Activated CD4-positive, alpha-beta T cell treated with anti-CD3 and anti-CD28 coated beads, Interleukin-2, amount 10 ng/mL, durations not matched to agents 7 days and 5 days (primary cell): ENCODE data around the gene ANKRD13A. TPM values are rescaled to one million over a fixed set of nuclear protein-coding genes. Genes with fewer than 3 reads are reported as not detected.
A peak's percentile ranks its signal among the peaks of the same experiment; 100 is the strongest.

ENCODE experiments used
- CTCF ChIA-PET: fragments of 350-600 bp; sonication (Branson Sonifier 250); formaldehyde crosslinking; loops from one replicate; lab custom pipeline; 2021; ENCODE audit warnings: antibody characterized with exemption; lab: Charles Lee
- POLR2A ChIA-PET: fragments of 350-600 bp; sonication (Branson Sonifier 250); formaldehyde crosslinking; loops from one replicate; lab custom pipeline; 2021; ENCODE audit warnings: antibody characterized with exemption; lab: Charles Lee
- DNase-seq: peaks from one replicate; pipeline ENCODE4 v3.0.0-alpha.2; 2020
- H3K27ac Mint-ChIP-seq: one replicate; pipeline ENCODE4 v1.8.0; 2021; ENCODE audit warnings: mild to moderate bottlenecking, moderate library complexity, mixed read lengths
- H3K27me3 Mint-ChIP-seq: one replicate; pipeline ENCODE4 v1.8.0; 2021; ENCODE audit warnings: mixed read lengths
- H3K36me3 Mint-ChIP-seq: one replicate; pipeline ENCODE4 v1.8.0; 2021; ENCODE audit warnings: low read depth, mixed read lengths
- H3K4me1 Mint-ChIP-seq: one replicate; pipeline ENCODE4 v1.8.0; 2021; ENCODE audit warnings: mixed read lengths
- H3K4me3 Mint-ChIP-seq: one replicate; pipeline ENCODE4 v1.8.0; 2021; ENCODE audit warnings: mild to moderate bottlenecking, moderate library complexity, mixed read lengths
- H3K9me3 Mint-ChIP-seq: one replicate; pipeline ENCODE4 v1.8.0; 2021; ENCODE audit warnings: mixed read lengths
- total RNA-seq, 2 experiments: library from RNA; stranded (reverse); gene quantifications; one replicate each; pipeline ENCODE4 v1.2.3, GENCODE V29; 2021

The ANKRD13A gene
- total RNA-seq, 2 experiments from 2014 or later: 82.5 to 88.2 TPM

GRCh38 chr12:109988274-109988673 lies 11.0 kb upstream of the ANKRD13A start:
- ChIA-PET CTCF (interaction anchor here (0.5 to 2.0 kb wide), 5 partner anchors 10 to 561 kb away, joined by 3 to 6 read pairs (median 3); partner anchors contain the start of gene ANKRD13A), POLR2A (no interaction called here)
- no peak for DNase-seq
- H3K27ac Mint-ChIP-seq: no peak overlapping the region
- H3K9me3 Mint-ChIP-seq: no peaks in the 10 kb centered on the region
- no peaks in the 10 kb centered on the region for H3K27me3 Mint-ChIP-seq
- peaks cover 68% of the 10 kb centered on the region for H3K36me3 Mint-ChIP-seq
- H3K4me3 Mint-ChIP-seq: no peak overlapping the region
- peaks cover 53% of the 10 kb centered on the region for H3K4me1 Mint-ChIP-seq

- Mint-ChIP-seq H3K9me3 (no peaks in the 10 kb centered on the region), H3K4me1 (peaks cover 53% of the 10 kb centered on the region), H3K27ac (no peak overlapping the region), H3K4me3 (no peak overlapping the region), H3K36me3 (peaks cover 66% of the 10 kb centered on the region), H3K27me3 (no peaks in the 10 kb centered on the region)
- ChIA-PET CTCF (interaction anchor here (0.6 to 1.2 kb wide), 2 partner anchors 10 to 561 kb away, joined by 3 to 6 read pairs; partner anchors contain the start of gene ANKRD13A), POLR2A (no interaction called here)
- DNase-seq: no peak
These were observed 10.3 kb upstream of the ANKRD13A start for GRCh38 chr12:109988903-109989302.

GRCh38 chr12:109989380-109989779 lies 9.8 kb upstream of the ANKRD13A start:
- ChIA-PET CTCF (no interaction called here), POLR2A (no interaction called here)
- Mint-ChIP-seq H3K36me3 (peaks cover 65% of the 10 kb centered on the region), H3K27ac (no peak overlapping the region), H3K4me1 (peaks cover 57% of the 10 kb centered on the region), H3K27me3 (no peaks in the 10 kb centered on the region), H3K4me3 (no peak overlapping the region), H3K9me3 (no peaks in the 10 kb centered on the region)
- no peak for DNase-seq

- peaks cover 62% of the 10 kb centered on the region for H3K36me3 Mint-ChIP-seq
- POLR2A ChIA-PET: no interaction called here
These were observed 7.6 kb upstream of the ANKRD13A start for GRCh38 chr12:109991586-109991985.

GRCh38 chr12:109993091-109993490 lies 6.1 kb upstream of the ANKRD13A start:
- Mint-ChIP-seq H3K4me1 (peaks cover 64% of the 10 kb centered on the region), H3K36me3 (peaks cover 53% of the 10 kb centered on the region), H3K27ac (no peak overlapping the region), H3K4me3 (peak overlapping the region; percentile 47), H3K9me3 (no peaks in the 10 kb centered on the region), H3K27me3 (no peaks in the 10 kb centered on the region)
- ChIA-PET POLR2A (no interaction called here), CTCF (interaction anchor here (0.7 to 1.4 kb wide), 5 partner anchors 11 to 86 kb away, joined by 4 to 7 read pairs (median 6); no protein-coding TSS in a partner anchor)
- DNase-seq: no peak

More at GRCh38 chr12:109991586-109991985, 7.6 kb upstream of the ANKRD13A start:
- H3K4me3 Mint-ChIP-seq: no peak overlapping the region
- H3K9me3 Mint-ChIP-seq: no peaks in the 10 kb centered on the region
- H3K27me3 Mint-ChIP-seq: no peaks in the 10 kb centered on the region
- CTCF ChIA-PET: interaction anchor here (0.6 kb wide), 1 partner anchor 138 kb away, joined by 4 read pairs; no protein-coding TSS in a partner anchor
- no peak for DNase-seq
- H3K4me1 Mint-ChIP-seq: peaks cover 60% of the 10 kb centered on the region
- H3K27ac Mint-ChIP-seq: no peak overlapping the region

- Mint-ChIP-seq H3K9me3 (no peaks in the 10 kb centered on the region), H3K36me3 (peaks cover 45% of the 10 kb centered on the region), H3K4me3 (peak overlapping the region; percentile 100), H3K27ac (peak overlapping the region; percentile 98), H3K4me1 (peaks cover 66% of the 10 kb centered on the region), H3K27me3 (no peaks in the 10 kb centered on the region)
- POLR2A ChIA-PET: no interaction called here
- DNase-seq: no peak
- CTCF ChIA-PET: interaction anchor here (1.1 kb wide), 1 partner anchor 105 kb away, joined by 3 read pairs; no protein-coding TSS in a partner anchor
These were observed 4.6 kb upstream of the ANKRD13A start for GRCh38 chr12:109994401-109995175.

- CTCF ChIA-PET: interaction anchor here (1.1 kb wide), 1 partner anchor 105 kb away, joined by 3 read pairs; no protein-coding TSS in a partner anchor
- no peaks in the 10 kb centered on the region for H3K27me3 Mint-ChIP-seq
- POLR2A ChIA-PET: no interaction called here
- peak overlapping the region; percentile 98 for H3K27ac Mint-ChIP-seq
- H3K9me3 Mint-ChIP-seq: no peaks in the 10 kb centered on the region
- H3K4me3 Mint-ChIP-seq: peak overlapping the region; percentile 100
- peaks cover 40% of the 10 kb centered on the region for H3K36me3 Mint-ChIP-seq
- DNase-seq: no peak
- H3K4me1 Mint-ChIP-seq: peaks cover 62% of the 10 kb centered on the region
These were observed 3.9 kb upstream of the ANKRD13A start for GRCh38 chr12:109995361-109995685.

GRCh38 chr12:109995686-109996482 lies 3.3 kb upstream of the ANKRD13A start, which contains the start of gene GIT2:
GIT2 (minus strand) TSS chr12:109996368; CDS start chr12:109996224, 144 bp downstream.
- Mint-ChIP-seq H3K27ac (peak within 1 kb of the TSS; percentile 98), H3K27me3 (no peaks in the 10 kb centered on the region), H3K4me1 (peaks cover 63% of the 10 kb centered on the region), H3K36me3 (peaks cover 35% of the 10 kb centered on the region), H3K4me3 (peak within 1 kb of the TSS; percentile 100), H3K9me3 (no peaks in the 10 kb centered on the region)
- ChIA-PET POLR2A (interaction anchor here (0.6 kb wide), 1 partner anchor 9 kb away, joined by 4 read pairs; no protein-coding TSS in a partner anchor), CTCF (interaction anchor here (1.1 kb wide), 1 partner anchor 104 kb away, joined by 3 read pairs; no protein-coding TSS in a partner anchor)
- peak; percentile 96 for DNase-seq

- Mint-ChIP-seq H3K4me1 (peaks cover 64% of the 10 kb centered on the region), H3K4me3 (peak overlapping the region; percentile 100), H3K36me3 (peaks cover 29% of the 10 kb centered on the region), H3K27ac (peak overlapping the region; percentile 85), H3K27me3 (no peaks in the 10 kb centered on the region), H3K9me3 (no peaks in the 10 kb centered on the region)
- POLR2A ChIA-PET: interaction anchor here (0.6 kb wide), 1 partner anchor 10 kb away, joined by 4 read pairs; no protein-coding TSS in a partner anchor
- no peak for DNase-seq
- CTCF ChIA-PET: no interaction called here
These were observed 2.8 kb upstream of the ANKRD13A start for GRCh38 chr12:109996483-109996853.

- CTCF ChIA-PET: no interaction called here
- peaks cover 63% of the 10 kb centered on the region for H3K4me1 Mint-ChIP-seq
- no peaks in the 10 kb centered on the region for H3K9me3 Mint-ChIP-seq
- H3K4me3 Mint-ChIP-seq: peak overlapping the region; percentile 54
- POLR2A ChIA-PET: no interaction called here
- DNase-seq: no peak
- H3K36me3 Mint-ChIP-seq: peaks cover 28% of the 10 kb centered on the region
- H3K27ac Mint-ChIP-seq: peak overlapping the region; percentile 74
- H3K27me3 Mint-ChIP-seq: no peaks in the 10 kb centered on the region
These were observed 1.8 kb upstream of the ANKRD13A start for GRCh38 chr12:109997393-109997792.

GRCh38 chr12:109998241-109998903 lies 858 bp upstream of the ANKRD13A start:
- ChIA-PET POLR2A (no interaction called here), CTCF (interaction anchor here (1.0 to 1.6 kb wide), 5 partner anchors 10 to 33 kb away, joined by 3 to 6 read pairs (median 3); no protein-coding TSS in a partner anchor)
- peak overlapping the region; percentile 98 for H3K27ac Mint-ChIP-seq
- H3K36me3 Mint-ChIP-seq: peaks cover 28% of the 10 kb centered on the region
- peaks cover 61% of the 10 kb centered on the region for H3K4me1 Mint-ChIP-seq
- no peak for DNase-seq
- H3K27me3 Mint-ChIP-seq: no peaks in the 10 kb centered on the region
- H3K4me3 Mint-ChIP-seq: peak overlapping the region; percentile 88
- no peaks in the 10 kb centered on the region for H3K9me3 Mint-ChIP-seq

GRCh38 chr12:109999649-109999971 lies 380 bp downstream of the ANKRD13A start:
- peak overlapping the region; percentile 100 for H3K4me3 Mint-ChIP-seq
- DNase-seq: no peak
- ChIA-PET CTCF (interaction anchor here (0.9 to 1.6 kb wide), 5 partner anchors 11 to 103 kb away, joined by 3 to 6 read pairs (median 3); no protein-coding TSS in a partner anchor), POLR2A (no interaction called here)
- H3K36me3 Mint-ChIP-seq: peaks cover 29% of the 10 kb centered on the region
- no peaks in the 10 kb centered on the region for H3K27me3 Mint-ChIP-seq
- H3K27ac Mint-ChIP-seq: peak overlapping the region; percentile 98
- H3K4me1 Mint-ChIP-seq: peaks cover 60% of the 10 kb centered on the region
- H3K9me3 Mint-ChIP-seq: no peaks in the 10 kb centered on the region
